ENCODE measurements around the gene PEX5L.

DNA sequence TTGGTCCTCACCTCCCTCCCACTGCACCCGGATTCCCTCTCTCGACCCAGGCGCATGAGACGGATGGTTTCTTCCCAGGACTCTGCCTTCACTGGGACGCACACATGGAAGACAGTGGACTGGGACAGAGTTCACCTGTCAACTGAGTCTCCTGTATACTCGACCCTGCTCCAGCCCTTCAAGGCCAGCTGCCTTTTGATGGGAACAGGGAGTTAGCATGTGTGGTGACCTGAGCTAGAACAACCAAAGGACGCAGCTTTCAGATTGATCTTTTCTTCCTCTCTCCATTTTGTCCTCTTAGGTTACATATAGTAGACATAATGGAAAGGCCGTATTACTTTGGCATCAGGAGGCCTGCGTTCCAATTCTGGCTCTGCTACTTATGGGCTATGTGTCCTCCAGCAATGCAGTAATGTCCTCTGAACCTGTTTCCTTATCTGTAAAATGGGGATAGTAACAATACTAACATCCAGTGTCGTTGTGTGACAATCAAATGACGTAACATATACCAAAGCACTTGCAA is 94.1 kb downstream of the PEX5L start:
- TF ChIP-seq GATA3 (IDR thresholded peaks at IDR 0.05; ENCODE audit: low read depth, low read length) (no peak), GATA2 (IDR thresholded peaks at IDR 0.05; ENCODE audit: low read depth, low read length) (no peak)

All from SH-SY5Y (cell line).